ENCODE measurements around the gene B3GNT5.

B3GNT5 gene

DNA sequence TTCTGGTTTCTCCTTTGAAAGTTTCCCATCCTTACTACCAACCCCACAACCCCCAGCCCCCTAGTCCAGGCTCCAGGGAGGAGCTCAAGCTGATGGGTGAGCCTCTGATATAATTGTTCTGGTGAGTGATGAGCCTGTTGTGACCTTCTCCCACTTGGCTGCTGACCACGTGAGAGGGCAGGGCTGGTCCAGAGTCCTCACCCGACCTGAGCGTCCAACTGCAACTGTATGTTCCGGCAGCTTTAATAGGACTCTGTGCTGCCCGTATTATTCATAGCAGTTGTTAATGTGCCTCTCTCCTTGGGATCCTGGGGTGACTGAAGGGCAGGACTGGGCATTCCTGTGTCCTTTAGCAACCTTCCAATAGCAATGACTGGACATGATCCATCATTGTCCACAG, 56.2 kb downstream of the B3GNT5 start:
- no peaks in the 10 kb centered on the region for H3K79me2 ChIP-seq (ENCODE audit: insufficient read depth, low read length)
- no peaks in the 10 kb centered on the region for H3K9me2 ChIP-seq (replicated peaks; ENCODE audit: low read depth, low read length)
- no peaks in the 10 kb centered on the region for H4K20me1 ChIP-seq (ENCODE audit: insufficient read depth, low read length, poor library complexity, severe bottlenecking)
- no peak overlapping the region for H3K9ac ChIP-seq (ENCODE audit: low read depth, low read length, poor library complexity, severe bottlenecking)
- H3K27me3 ChIP-seq (ENCODE audit: insufficient read depth, low read length, poor library complexity, severe bottlenecking): no peaks in the 10 kb centered on the region
- no peak overlapping the region for H3K4me2 ChIP-seq (ENCODE audit: low read depth, low read length, poor library complexity, severe bottlenecking)
- no peaks in the 10 kb centered on the region for H3K9me3 ChIP-seq (ENCODE audit: insufficient read depth, low read depth, low read length)
- no peak overlapping the region for H3K4me3 ChIP-seq (ENCODE audit: low read length, poor library complexity, severe bottlenecking)
- TF ChIP-seq, protein P1, sequence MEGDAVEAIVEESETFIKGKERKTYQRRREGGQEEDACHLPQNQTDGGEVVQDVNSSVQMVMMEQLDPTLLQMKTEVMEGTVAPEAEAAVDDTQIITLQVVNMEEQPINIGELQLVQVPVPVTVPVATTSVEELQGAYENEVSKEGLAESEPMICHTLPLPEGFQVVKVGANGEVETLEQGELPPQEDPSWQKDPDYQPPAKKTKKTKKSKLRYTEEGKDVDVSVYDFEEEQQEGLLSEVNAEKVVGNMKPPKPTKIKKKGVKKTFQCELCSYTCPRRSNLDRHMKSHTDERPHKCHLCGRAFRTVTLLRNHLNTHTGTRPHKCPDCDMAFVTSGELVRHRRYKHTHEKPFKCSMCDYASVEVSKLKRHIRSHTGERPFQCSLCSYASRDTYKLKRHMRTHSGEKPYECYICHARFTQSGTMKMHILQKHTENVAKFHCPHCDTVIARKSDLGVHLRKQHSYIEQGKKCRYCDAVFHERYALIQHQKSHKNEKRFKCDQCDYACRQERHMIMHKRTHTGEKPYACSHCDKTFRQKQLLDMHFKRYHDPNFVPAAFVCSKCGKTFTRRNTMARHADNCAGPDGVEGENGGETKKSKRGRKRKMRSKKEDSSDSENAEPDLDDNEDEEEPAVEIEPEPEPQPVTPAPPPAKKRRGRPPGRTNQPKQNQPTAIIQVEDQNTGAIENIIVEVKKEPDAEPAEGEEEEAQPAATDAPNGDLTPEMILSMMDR (conservative IDR thresholded peaks at IDR 0.05; ENCODE audit: low read length): no peak
- TF ChIP-seq EZH2phosphoT487 (IDR thresholded peaks at IDR 0.05; ENCODE audit: borderline replicate concordance): no peak
- H3F3A ChIP-seq (ENCODE audit: low read depth): no peaks in the 10 kb centered on the region
- H3K4me1 ChIP-seq (ENCODE audit: insufficient read depth, low read length, poor library complexity, severe bottlenecking): no peaks in the 10 kb centered on the region
- no peak overlapping the region for H2AFZ ChIP-seq (ENCODE audit: low read length)
- H3K36me3 ChIP-seq (ENCODE audit: insufficient read depth, low read length): peaks cover 4% of the 10 kb centered on the region; the same call in 1 of the 2 replicates

DNA sequence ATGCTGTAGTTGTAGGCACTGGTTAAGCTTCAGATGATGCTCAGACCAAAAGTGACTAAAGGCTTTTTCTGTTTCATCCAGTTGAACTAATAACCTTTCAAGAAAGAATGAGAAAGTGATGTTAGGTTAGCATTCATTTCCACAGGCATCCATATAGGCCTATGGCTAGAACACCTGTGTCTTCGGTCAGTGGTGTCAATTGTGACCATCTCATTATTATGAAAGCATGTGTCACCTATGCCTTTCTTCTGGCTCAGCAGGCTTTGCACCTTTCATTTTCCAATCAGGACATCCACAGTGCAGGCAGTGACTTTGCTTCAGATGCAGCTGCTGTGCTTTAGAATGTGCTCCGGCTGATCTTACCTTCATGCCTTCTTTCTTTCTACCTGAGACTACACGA, 57.9 kb downstream of the B3GNT5 start:
- H3K4me1 ChIP-seq (ENCODE audit: insufficient read depth, low read length, poor library complexity, severe bottlenecking): no peaks in the 10 kb centered on the region
- TF ChIP-seq, protein P1 (conservative IDR thresholded peaks at IDR 0.05; ENCODE audit: low read length): no peak
- no peak for TF ChIP-seq EZH2phosphoT487 (IDR thresholded peaks at IDR 0.05; ENCODE audit: borderline replicate concordance)
- no peaks in the 10 kb centered on the region for H3F3A ChIP-seq (ENCODE audit: low read depth)
- no peaks in the 10 kb centered on the region for H3K9me3 ChIP-seq (ENCODE audit: insufficient read depth, low read depth, low read length)
- H2AFZ ChIP-seq (ENCODE audit: low read length): no peak overlapping the region
- no peaks in the 10 kb centered on the region for H3K9me2 ChIP-seq (replicated peaks; ENCODE audit: low read depth, low read length)
- H3K79me2 ChIP-seq (ENCODE audit: insufficient read depth, low read length): no peaks in the 10 kb centered on the region
- no peaks in the 10 kb centered on the region for H4K20me1 ChIP-seq (ENCODE audit: insufficient read depth, low read length, poor library complexity, severe bottlenecking)
- H3K36me3 ChIP-seq (ENCODE audit: insufficient read depth, low read length): peaks cover 4% of the 10 kb centered on the region; the same call in 1 of the 2 replicates
- H3K4me2 ChIP-seq (ENCODE audit: low read depth, low read length, poor library complexity, severe bottlenecking): no peak overlapping the region
- H3K4me3 ChIP-seq (ENCODE audit: low read length, poor library complexity, severe bottlenecking): no peak overlapping the region
- no peaks in the 10 kb centered on the region for H3K27me3 ChIP-seq (ENCODE audit: insufficient read depth, low read length, poor library complexity, severe bottlenecking)
- no peak overlapping the region for H3K9ac ChIP-seq (ENCODE audit: low read depth, low read length, poor library complexity, severe bottlenecking)

DNA sequence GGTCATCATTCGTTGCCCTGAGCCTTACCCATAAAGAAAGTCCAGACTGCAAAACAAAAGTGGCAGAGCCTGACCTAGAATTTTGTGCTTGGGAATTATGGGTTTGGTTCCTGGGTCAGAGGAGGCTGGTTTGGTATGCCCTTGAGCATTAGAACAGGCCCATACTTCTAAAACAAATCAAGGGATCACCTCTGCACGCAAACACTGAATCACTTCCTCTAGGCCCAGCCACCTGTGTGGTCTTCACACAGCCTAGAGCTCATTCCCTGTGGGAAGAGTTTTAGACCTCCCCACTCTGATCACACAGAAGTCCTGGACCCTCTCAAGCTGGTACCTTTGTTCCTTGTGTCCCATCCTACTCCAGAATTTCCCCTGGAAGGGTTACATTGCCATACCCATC, 59.4 kb downstream of the B3GNT5 start:
- no peaks in the 10 kb centered on the region for H3K27me3 ChIP-seq (ENCODE audit: insufficient read depth, low read length, poor library complexity, severe bottlenecking)
- H4K20me1 ChIP-seq (ENCODE audit: insufficient read depth, low read length, poor library complexity, severe bottlenecking): no peaks in the 10 kb centered on the region
- H3K4me3 ChIP-seq (ENCODE audit: low read length, poor library complexity, severe bottlenecking): no peak overlapping the region
- H3K9ac ChIP-seq (ENCODE audit: low read depth, low read length, poor library complexity, severe bottlenecking): no peak overlapping the region
- TF ChIP-seq, protein P1 (conservative IDR thresholded peaks at IDR 0.05; ENCODE audit: low read length): no peak
- TF ChIP-seq EZH2phosphoT487 (IDR thresholded peaks at IDR 0.05; ENCODE audit: borderline replicate concordance): no peak
- no peaks in the 10 kb centered on the region for H3K9me3 ChIP-seq (ENCODE audit: insufficient read depth, low read depth, low read length)
- no peaks in the 10 kb centered on the region for H3K9me2 ChIP-seq (replicated peaks; ENCODE audit: low read depth, low read length)
- H3F3A ChIP-seq (ENCODE audit: low read depth): no peaks in the 10 kb centered on the region
- no peak overlapping the region for H3K4me2 ChIP-seq (ENCODE audit: low read depth, low read length, poor library complexity, severe bottlenecking)
- H3K4me1 ChIP-seq (ENCODE audit: insufficient read depth, low read length, poor library complexity, severe bottlenecking): no peaks in the 10 kb centered on the region
- H2AFZ ChIP-seq (ENCODE audit: low read length): no peak overlapping the region
- H3K79me2 ChIP-seq (ENCODE audit: insufficient read depth, low read length): no peaks in the 10 kb centered on the region
- H3K36me3 ChIP-seq (ENCODE audit: insufficient read depth, low read length): peaks cover 4% of the 10 kb centered on the region; the same call in 1 of the 2 replicates
